Nephron progenitor cell (in vitro differentiated cells): ENCODE results near the gene PLEKHG4.

Experiments
- DNase-seq: peaks from one replicate; pipeline ENCODE4 v3.0.0; 2021
- H3K27ac Mint-ChIP-seq: 2 replicates; pipeline ENCODE4 v1.8.0; 2021; ENCODE audit warnings: mild to moderate bottlenecking, moderate library complexity, mixed read lengths
- H3K27me3 Mint-ChIP-seq: 2 replicates; pipeline ENCODE4 v1.8.0; 2021; ENCODE audit warnings: mild to moderate bottlenecking, low read depth, mixed read lengths; ENCODE audit not compliant: poor library complexity
- H3K36me3 Mint-ChIP-seq: 2 replicates; pipeline ENCODE4 v1.8.0; 2021; ENCODE audit warnings: low read depth, mixed read lengths
- H3K4me1 Mint-ChIP-seq: 2 replicates; pipeline ENCODE4 v1.8.0; 2021; ENCODE audit warnings: mixed read lengths
- H3K4me3 Mint-ChIP-seq: 2 replicates; pipeline ENCODE4 v1.8.0; 2021; ENCODE audit warnings: mild to moderate bottlenecking, moderate library complexity, mixed read lengths
- H3K9me3 Mint-ChIP-seq: 2 replicates; pipeline ENCODE4 v1.8.0; 2021; ENCODE audit warnings: mild to moderate bottlenecking, moderate library complexity, mixed read lengths
- TF ChIP-seq, protein P1 (sequence below): fragments of 200-600 bp; sonication (generic); IDR thresholded peaks from 2 replicates; pipeline ENCODE4 v1.5.0; 2021; ENCODE audit warnings: antibody characterized with exemption

Gene PLEKHG4

DNA sequence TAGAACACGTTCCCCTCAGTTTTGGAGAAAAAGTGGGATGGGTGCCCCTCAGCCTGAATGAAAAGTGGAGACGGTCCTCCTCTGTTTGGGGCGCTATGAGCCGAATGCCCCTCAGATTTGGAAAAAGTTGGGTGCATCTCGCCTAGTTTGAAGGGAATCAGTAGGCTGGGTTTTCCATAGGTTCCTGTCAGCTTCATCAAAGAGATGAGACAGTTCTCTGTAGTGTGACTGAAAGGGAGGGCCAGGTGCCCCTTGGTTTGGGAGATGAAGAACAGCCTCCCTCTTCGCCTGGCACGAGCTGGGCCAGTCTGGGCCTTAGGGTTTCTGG lies 31.3 kb upstream of the PLEKHG4 start:
- peaks cover 53% of the 10 kb centered on the region for H3K27me3 Mint-ChIP-seq
- no peaks in the 10 kb centered on the region for H3K36me3 Mint-ChIP-seq
- no peak for DNase-seq
- peaks cover 45% of the 10 kb centered on the region for H3K4me1 Mint-ChIP-seq
- H3K4me3 Mint-ChIP-seq: peak overlapping the region; percentile 81
- TF ChIP-seq, protein P1, sequence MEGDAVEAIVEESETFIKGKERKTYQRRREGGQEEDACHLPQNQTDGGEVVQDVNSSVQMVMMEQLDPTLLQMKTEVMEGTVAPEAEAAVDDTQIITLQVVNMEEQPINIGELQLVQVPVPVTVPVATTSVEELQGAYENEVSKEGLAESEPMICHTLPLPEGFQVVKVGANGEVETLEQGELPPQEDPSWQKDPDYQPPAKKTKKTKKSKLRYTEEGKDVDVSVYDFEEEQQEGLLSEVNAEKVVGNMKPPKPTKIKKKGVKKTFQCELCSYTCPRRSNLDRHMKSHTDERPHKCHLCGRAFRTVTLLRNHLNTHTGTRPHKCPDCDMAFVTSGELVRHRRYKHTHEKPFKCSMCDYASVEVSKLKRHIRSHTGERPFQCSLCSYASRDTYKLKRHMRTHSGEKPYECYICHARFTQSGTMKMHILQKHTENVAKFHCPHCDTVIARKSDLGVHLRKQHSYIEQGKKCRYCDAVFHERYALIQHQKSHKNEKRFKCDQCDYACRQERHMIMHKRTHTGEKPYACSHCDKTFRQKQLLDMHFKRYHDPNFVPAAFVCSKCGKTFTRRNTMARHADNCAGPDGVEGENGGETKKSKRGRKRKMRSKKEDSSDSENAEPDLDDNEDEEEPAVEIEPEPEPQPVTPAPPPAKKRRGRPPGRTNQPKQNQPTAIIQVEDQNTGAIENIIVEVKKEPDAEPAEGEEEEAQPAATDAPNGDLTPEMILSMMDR: no peak
- H3K27ac Mint-ChIP-seq: no peak overlapping the region
- no peaks in the 10 kb centered on the region for H3K9me3 Mint-ChIP-seq

DNA sequence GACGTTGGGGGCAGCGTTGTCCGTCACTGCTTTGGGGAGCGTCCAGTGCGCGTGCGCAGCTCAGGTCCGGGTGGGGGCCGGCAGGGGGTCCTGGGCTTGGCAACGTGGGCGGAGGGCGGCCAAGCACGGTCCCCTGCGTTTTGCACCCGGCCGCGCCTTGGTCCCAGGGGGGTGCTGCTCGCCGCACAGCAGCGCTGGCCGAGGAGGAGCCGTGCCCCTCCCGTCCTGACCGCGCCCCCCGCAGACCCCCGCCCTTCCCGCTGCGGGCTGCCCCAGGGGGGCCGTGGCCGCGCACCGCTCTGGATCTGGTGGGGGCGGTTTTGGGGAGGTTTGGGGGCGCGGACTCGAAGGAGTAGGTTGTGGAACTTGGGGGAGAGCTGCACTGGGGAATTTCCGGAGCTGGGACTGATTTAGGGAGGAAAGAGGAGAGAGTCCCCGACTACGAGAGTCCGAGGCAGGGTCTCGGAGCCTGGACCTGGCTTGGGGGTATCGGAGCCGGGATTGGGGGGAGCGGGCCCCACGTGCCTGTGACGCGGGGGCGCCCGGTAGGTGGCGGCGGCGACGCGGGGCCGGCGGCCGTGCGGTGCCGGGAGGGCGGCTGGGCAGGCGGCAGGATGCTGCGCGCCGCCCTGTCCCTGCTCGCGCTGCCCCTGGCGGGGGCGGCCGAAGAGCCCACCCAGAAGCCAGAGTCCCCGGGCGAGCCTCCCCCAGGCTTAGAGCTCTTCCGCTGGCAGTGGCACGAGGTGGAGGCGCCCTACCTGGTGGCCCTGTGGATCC lies 30.7 kb upstream of the PLEKHG4 start, which contains the start of gene SLC9A5:
TSS of gene SLC9A5 (plus strand) at position 579 of the 777 bp plus-strand sequence. CDS start at position 615, 36 bp downstream.
- DNase-seq: peak; percentile 56
- peak within 1 kb of the TSS; percentile 83 for H3K4me3 Mint-ChIP-seq
- peaks cover 53% of the 10 kb centered on the region for H3K27me3 Mint-ChIP-seq
- peaks cover 45% of the 10 kb centered on the region for H3K4me1 Mint-ChIP-seq
- H3K36me3 Mint-ChIP-seq: no peaks in the 10 kb centered on the region
- no peak within 1 kb of the TSS for H3K27ac Mint-ChIP-seq
- H3K9me3 Mint-ChIP-seq: no peaks in the 10 kb centered on the region
- TF ChIP-seq, protein P1: no peak

DNA sequence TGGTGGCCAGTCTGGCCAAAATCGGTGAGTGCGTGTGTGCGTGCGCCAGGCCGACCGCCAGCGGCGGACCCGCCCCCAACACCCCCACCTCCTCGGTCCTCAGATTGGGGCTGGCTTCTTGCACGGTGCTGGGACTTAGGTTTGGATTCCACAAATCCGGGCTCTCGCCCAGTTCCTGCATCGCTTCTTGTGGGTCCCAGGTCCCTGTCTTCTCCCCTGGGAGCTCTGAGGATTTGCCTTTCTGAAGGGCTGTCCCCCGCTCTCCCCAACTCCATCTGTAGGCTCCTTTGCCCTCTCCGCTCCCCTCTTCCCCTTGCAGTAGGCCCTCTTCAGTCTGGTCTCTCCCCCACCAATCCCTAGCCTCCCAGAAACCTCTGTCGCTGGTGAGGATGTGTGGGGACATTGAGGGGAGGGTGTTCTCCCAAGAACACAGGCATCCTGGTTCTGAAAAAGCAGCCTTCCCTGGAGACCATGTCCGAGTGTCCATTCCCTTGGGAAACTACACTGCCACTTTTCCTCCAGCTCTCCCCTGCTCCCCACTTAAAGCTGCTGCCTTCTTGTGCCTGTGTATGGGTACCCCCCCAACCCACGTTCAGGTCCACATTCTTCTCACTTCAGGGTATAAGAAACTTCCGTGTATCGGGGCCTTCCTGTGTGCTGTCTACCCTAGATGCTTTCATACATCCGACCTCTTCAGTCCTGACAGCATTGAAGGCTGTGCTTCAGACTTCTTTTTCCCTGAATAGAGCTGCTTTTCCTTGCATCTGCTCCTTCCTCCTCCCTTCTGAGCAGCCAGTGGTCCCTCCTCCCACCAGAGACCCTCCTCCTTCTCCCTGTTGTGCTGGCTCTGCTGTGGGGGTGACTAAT lies 29.9 kb upstream of the PLEKHG4 start:
- Mint-ChIP-seq H3K4me1 (peaks cover 39% of the 10 kb centered on the region), H3K4me3 (peak overlapping the region; percentile 83), H3K27ac (no peak overlapping the region), H3K9me3 (no peaks in the 10 kb centered on the region), H3K36me3 (no peaks in the 10 kb centered on the region), H3K27me3 (peaks cover 53% of the 10 kb centered on the region)
- no peak for DNase-seq
- TF ChIP-seq, protein P1: no peak

DNA sequence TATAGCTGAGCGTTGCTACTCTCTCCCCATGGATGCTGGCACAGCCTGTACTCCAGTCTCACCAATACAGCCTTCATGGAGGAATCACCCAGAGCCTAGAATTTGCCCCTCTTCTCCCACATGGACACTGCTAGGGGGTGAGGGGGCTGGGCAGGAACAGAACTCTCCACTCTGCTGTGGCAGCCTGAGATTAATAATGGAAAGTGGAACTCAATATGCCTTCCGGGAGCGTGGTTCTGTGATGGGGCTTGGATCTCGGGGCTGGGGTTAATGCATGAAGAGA lies 29.3 kb upstream of the PLEKHG4 start:
- DNase-seq: no peak
- peak overlapping the region; percentile 83 for H3K4me3 Mint-ChIP-seq
- H3K27me3 Mint-ChIP-seq: peaks cover 53% of the 10 kb centered on the region
- H3K36me3 Mint-ChIP-seq: no peaks in the 10 kb centered on the region
- TF ChIP-seq, protein P1: no peak
- H3K27ac Mint-ChIP-seq: no peak overlapping the region
- H3K9me3 Mint-ChIP-seq: no peaks in the 10 kb centered on the region
- H3K4me1 Mint-ChIP-seq: peaks cover 34% of the 10 kb centered on the region

GRCh38 chr16:67252609-67253497 lies 26.5 kb upstream of the PLEKHG4 start:
- Mint-ChIP-seq H3K9me3 (no peaks in the 10 kb centered on the region), H3K4me1 (peaks cover 23% of the 10 kb centered on the region), H3K27me3 (peaks cover 58% of the 10 kb centered on the region), H3K27ac (no peak overlapping the region), H3K4me3 (no peak overlapping the region), H3K36me3 (no peaks in the 10 kb centered on the region)
- no peak for DNase-seq
- TF ChIP-seq, protein P1: no peak
